K562 (cell line): ENCODE data around the gene ODC1. TPM values are rescaled to one million over a fixed set of nuclear protein-coding genes. Genes with fewer than 3 reads are reported as not detected.
A peak's percentile ranks its signal among the peaks of the same experiment; 100 is the strongest.

ENCODE experiments used
- AFF1 ChIP-seq, 2 experiments: fragments of 450-650 bp; IDR thresholded peaks; 2 replicates each; pipeline ENCODE4 v1.6.1; 2018; ENCODE audit warnings: mild to moderate bottlenecking in 2 of 2, low read depth in 1 of 2; ENCODE audit not compliant: partially characterized antibody in 2 of 2
- BMI1 ChIP-seq: fragments of 150-350 bp; IDR thresholded peaks from 2 replicates; pipeline ENCODE4 v1.6.1; 2014; ENCODE audit warnings: low read length
- CHCHD3 ChIP-seq: fragments of 250-450 bp; sonication (Bioruptor Pico); IDR thresholded peaks from 2 replicates; pipeline ENCODE4 v2.1.2; 2022; ENCODE audit warnings: mild to moderate bottlenecking
- HOXB6 ChIP-seq: fragments of 250-450 bp; sonication (Bioruptor Pico); IDR thresholded peaks from 2 replicates; pipeline ENCODE4 v1.5.1; 2022; ENCODE audit warnings: mild to moderate bottlenecking, borderline replicate concordance
- MAFG ChIP-seq: fragments of 450-650 bp; conservative IDR thresholded peaks from 2 replicates; pipeline ENCODE4 v1.6.1; 2016; ENCODE audit warnings: missing genetic modification characterization, missing compliant biosample characterization
- NFATC3 ChIP-seq: fragments of 450-650 bp; IDR thresholded peaks from 2 replicates; pipeline ENCODE4 v1.6.1; 2017; ENCODE audit warnings: mild to moderate bottlenecking
- NONO ChIP-seq, 2 experiments: fragments of 200-400 bp in 1 of 2; fragments of 450-650 bp in 1 of 2; formaldehyde crosslinking in 1 of 2; IDR thresholded peaks; 2 replicates each; pipeline ENCODE4 v1.6.1; 2017; ENCODE audit warnings: low read depth in 2 of 2, mild to moderate bottlenecking in 2 of 2, moderate library complexity in 2 of 2, low read length in 1 of 2
- RBM25 ChIP-seq: fragments of 200-400 bp; formaldehyde crosslinking; IDR thresholded peaks from 2 replicates; pipeline ENCODE4 v1.6.1; 2018; ENCODE audit warnings: low read length, low read depth, moderate library complexity; ENCODE audit not compliant: severe bottlenecking
- STAG1 ChIP-seq: sonication (generic); formaldehyde crosslinking; IDR thresholded peaks from 2 replicates; pipeline ENCODE4 v1.5.0; 2020; ENCODE audit warnings: missing genetic modification reagents, borderline replicate concordance
- ZKSCAN8 ChIP-seq: fragments of 200-800 bp; sonication (Bioruptor generic); IDR thresholded peaks from 2 replicates; pipeline ENCODE4 v1.6.1; 2016; ENCODE audit warnings: missing genetic modification characterization, missing compliant biosample characterization
- ZNF644 ChIP-seq: fragments of 200-800 bp; sonication (Bioruptor generic); IDR thresholded peaks from 2 replicates; pipeline ENCODE4 v1.6.1; 2016; ENCODE audit warnings: low read depth, missing genetic modification characterization, missing compliant biosample characterization
- polyA plus RNA-seq, 8 experiments: library from polyadenylated mRNA; depleted of rRNA in 4 of 8; stranded (reverse) in 5 of 8; unstranded in 3 of 8; fragments of >200 nt; fragmentation: Nextera tagmentation in 2 of 8; fragmentation: Illumina TruSeq in 1 of 8; extraction: Ambion mirVana in 2 of 8; extraction: Trizol in 1 of 8; gene quantifications; 2 replicates each; pipeline versions ENCODE4 v1.2.1 to v1.2.3, GENCODE V29; 2011 to 2014; ENCODE audit warnings: inconsistent platforms in 1 of 8, missing spikeins in 1 of 8
- total RNA-seq, 7 experiments: library from RNA; depleted of rRNA in 6 of 7; stranded (reverse); fragments of >200 nt in 6 of 7; fragmentation: Illumina TruSeq in 2 of 7; extraction: Trizol in 2 of 7; gene quantifications; 2 replicates each; pipeline versions ENCODE4 v1.2.1 to v1.2.3, GENCODE V29; 2011 to 2021; ENCODE audit warnings: low replicate concordance in 1 of 7
- TF ChIP-seq, protein P1 (sequence below): fragments of 450-650 bp; IDR thresholded peaks from 2 replicates; pipeline ENCODE4 v1.7.1; 2018; ENCODE audit warnings: mild to moderate bottlenecking, low read depth; ENCODE audit not compliant: partially characterized antibody
- TF ChIP-seq, protein P2 (sequence below): sonication (generic); formaldehyde crosslinking; IDR thresholded peaks from 2 replicates; pipeline ENCODE4 v1.8.0; 2022; ENCODE audit warnings: mild to moderate bottlenecking, missing genetic modification reagents
- TF ChIP-seq, protein P3 (sequence below): sonication (generic); formaldehyde crosslinking; IDR thresholded peaks from 2 replicates; pipeline ENCODE4 v1.8.0; 2023; ENCODE audit warnings: missing genetic modification reagents, mild to moderate bottlenecking, borderline replicate concordance

Gene ODC1
- total and polyA plus RNA-seq, 9 of the 15 experiments (the other 6 are each of a cell fraction or from before 2014, with no cell fraction given) = 142 to 563 (median 457) TPM

GRCh38 chr2:10447300-10447894 is 730 bp downstream of the ODC1 start (continued):
- TF ChIP-seq MAFG (tag) (peak; percentile 74), CHCHD3 (CRISPR knock-in tag) (no peak), NFATC3 (no peak), NONO (IDR thresholded peaks at IDR 0.05; ENCODE audit: low read depth in 2 of 2, low read length in 1 of 2) (no peak), HOXB6 (CRISPR knock-in tag) (no peak), ZNF644 (tag) (no peak), ZKSCAN8 (CRISPR knock-in tag) (no peak), BMI1 (no peak), RBM25 (no peak), STAG1 (CRISPR knock-in tag) (no peak), AFF1 (IDR thresholded peaks at IDR 0.05; ENCODE audit: low read depth in 1 of 2, partially characterized antibody in 2 of 2) (no peak)
- TF ChIP-seq, protein P1, sequence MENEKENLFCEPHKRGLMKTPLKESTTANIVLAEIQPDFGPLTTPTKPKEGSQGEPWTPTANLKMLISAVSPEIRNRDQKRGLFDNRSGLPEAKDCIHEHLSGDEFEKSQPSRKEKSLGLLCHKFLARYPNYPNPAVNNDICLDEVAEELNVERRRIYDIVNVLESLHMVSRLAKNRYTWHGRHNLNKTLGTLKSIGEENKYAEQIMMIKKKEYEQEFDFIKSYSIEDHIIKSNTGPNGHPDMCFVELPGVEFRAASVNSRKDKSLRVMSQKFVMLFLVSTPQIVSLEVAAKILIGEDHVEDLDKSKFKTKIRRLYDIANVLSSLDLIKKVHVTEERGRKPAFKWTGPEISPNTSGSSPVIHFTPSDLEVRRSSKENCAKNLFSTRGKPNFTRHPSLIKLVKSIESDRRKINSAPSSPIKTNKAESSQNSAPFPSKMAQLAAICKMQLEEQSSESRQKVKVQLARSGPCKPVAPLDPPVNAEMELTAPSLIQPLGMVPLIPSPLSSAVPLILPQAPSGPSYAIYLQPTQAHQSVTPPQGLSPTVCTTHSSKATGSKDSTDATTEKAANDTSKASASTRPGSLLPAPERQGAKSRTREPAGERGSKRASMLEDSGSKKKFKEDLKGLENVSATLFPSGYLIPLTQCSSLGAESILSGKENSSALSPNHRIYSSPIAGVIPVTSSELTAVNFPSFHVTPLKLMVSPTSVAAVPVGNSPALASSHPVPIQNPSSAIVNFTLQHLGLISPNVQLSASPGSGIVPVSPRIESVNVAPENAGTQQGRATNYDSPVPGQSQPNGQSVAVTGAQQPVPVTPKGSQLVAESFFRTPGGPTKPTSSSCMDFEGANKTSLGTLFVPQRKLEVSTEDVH = no peak
- TF ChIP-seq, protein P2, sequence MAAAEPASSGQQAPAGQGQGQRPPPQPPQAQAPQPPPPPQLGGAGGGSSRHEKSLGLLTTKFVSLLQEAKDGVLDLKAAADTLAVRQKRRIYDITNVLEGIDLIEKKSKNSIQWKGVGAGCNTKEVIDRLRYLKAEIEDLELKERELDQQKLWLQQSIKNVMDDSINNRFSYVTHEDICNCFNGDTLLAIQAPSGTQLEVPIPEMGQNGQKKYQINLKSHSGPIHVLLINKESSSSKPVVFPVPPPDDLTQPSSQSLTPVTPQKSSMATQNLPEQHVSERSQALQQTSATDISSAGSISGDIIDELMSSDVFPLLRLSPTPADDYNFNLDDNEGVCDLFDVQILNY (CRISPR knock-in tag) = no peak
- TF ChIP-seq, protein P3, sequence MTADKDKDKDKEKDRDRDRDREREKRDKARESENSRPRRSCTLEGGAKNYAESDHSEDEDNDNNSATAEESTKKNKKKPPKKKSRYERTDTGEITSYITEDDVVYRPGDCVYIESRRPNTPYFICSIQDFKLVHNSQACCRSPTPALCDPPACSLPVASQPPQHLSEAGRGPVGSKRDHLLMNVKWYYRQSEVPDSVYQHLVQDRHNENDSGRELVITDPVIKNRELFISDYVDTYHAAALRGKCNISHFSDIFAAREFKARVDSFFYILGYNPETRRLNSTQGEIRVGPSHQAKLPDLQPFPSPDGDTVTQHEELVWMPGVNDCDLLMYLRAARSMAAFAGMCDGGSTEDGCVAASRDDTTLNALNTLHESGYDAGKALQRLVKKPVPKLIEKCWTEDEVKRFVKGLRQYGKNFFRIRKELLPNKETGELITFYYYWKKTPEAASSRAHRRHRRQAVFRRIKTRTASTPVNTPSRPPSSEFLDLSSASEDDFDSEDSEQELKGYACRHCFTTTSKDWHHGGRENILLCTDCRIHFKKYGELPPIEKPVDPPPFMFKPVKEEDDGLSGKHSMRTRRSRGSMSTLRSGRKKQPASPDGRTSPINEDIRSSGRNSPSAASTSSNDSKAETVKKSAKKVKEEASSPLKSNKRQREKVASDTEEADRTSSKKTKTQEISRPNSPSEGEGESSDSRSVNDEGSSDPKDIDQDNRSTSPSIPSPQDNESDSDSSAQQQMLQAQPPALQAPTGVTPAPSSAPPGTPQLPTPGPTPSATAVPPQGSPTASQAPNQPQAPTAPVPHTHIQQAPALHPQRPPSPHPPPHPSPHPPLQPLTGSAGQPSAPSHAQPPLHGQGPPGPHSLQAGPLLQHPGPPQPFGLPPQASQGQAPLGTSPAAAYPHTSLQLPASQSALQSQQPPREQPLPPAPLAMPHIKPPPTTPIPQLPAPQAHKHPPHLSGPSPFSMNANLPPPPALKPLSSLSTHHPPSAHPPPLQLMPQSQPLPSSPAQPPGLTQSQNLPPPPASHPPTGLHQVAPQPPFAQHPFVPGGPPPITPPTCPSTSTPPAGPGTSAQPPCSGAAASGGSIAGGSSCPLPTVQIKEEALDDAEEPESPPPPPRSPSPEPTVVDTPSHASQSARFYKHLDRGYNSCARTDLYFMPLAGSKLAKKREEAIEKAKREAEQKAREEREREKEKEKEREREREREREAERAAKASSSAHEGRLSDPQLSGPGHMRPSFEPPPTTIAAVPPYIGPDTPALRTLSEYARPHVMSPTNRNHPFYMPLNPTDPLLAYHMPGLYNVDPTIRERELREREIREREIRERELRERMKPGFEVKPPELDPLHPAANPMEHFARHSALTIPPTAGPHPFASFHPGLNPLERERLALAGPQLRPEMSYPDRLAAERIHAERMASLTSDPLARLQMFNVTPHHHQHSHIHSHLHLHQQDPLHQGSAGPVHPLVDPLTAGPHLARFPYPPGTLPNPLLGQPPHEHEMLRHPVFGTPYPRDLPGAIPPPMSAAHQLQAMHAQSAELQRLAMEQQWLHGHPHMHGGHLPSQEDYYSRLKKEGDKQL (CRISPR knock-in tag) = no peak
